Left renal pelvis (tissue), 4 donors: ENCODE measurements around the gene CSPG5. TPM values are rescaled to one million over a fixed set of nuclear protein-coding genes. Genes with fewer than 3 reads are reported as not detected.

Source experiments
- DNase-seq, 4 donors: peaks; one replicate each; pipeline ENCODE4 v3.0.0-alpha.2; 2013; ENCODE audit warnings: low read depth in 4 of 4, low spot score in 3 of 4
- polyA plus RNA-seq, 4 donors: library from polyadenylated mRNA; unstranded; fragments of 120-200 nt; gene quantifications; one replicate each; pipeline ENCODE4 v1.2.1, GENCODE V29; 2013; ENCODE audit not compliant: insufficient read length in 4 of 4

The CSPG5 gene
- polyA plus RNA-seq, 4 donors, result 0.93 to 3.1 (median 1.2) TPM

- no peak for DNase-seq
Measured at GRCh38 chr3:47588053-47588452, 9.4 kb upstream of the CSPG5 start.

GRCh38 chr3:47586746-47587145 is 8.1 kb upstream of the CSPG5 start:
- no peak for DNase-seq

DNA sequence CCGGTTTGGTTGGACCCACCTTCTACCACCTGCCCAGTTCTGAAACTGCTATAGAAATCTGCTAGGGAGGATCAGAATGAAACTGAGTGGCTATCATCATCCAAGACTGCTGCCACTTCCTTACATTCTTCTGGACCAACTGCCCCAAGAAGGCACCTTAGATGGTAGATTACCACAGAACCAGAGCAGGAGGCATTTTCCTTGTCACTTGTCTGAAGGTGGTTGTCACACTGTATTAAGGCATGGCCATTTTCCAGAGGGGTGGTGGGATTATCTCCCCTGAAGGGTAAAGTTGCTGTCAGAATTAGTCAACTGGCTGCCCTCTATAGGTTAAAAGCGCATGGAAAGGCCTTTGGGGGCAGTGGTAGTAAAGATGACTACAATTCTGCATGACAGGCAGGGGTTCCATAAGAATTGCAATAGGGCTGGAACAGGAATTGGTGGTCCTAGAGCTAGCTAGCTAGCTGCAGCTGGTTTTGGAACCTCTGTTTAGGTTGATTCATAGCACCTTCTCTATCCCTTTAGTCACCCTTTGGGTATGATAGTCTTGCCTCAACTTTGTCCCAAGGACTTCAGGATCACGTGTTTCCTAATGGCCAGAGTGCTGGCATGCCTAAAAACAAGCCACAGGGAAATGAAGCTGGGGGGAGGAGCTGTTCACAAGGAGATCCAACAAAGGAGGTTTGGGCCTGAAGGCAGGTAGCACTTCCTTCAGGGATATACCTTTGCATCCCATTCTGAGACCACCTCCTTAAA is 4.8 kb upstream of the CSPG5 start:
- DNase-seq, result no peak

GRCh38 chr3:47581835-47582234 is 3.2 kb upstream of the CSPG5 start:
- DNase-seq, result no peak

GRCh38 chr3:47581422-47581821 is 2.8 kb upstream of the CSPG5 start:
- no peak for DNase-seq

DNA sequence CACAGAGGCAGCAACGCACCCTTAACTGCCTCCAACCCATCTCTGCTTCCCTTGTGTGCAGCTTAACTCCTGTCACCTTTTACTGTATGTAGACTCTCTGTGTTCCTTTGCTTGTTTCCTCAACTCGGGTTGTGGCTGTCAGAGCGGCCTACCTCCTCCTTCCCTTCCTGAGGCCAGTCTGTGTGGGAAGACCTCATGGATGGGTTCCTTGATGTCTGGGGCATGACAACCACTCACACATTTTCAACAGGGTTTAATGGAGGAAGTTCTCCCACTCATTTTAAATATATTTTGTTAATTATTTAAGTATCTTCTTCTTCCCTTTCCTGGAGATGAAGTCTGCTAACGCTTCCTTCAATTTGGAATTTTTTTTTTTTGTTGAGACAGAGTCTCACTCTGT is 1.8 kb upstream of the CSPG5 start:
- DNase-seq, result no peak

GRCh38 chr3:47579875-47580274 is 1.2 kb upstream of the CSPG5 start:
- no peak for DNase-seq

DNA sequence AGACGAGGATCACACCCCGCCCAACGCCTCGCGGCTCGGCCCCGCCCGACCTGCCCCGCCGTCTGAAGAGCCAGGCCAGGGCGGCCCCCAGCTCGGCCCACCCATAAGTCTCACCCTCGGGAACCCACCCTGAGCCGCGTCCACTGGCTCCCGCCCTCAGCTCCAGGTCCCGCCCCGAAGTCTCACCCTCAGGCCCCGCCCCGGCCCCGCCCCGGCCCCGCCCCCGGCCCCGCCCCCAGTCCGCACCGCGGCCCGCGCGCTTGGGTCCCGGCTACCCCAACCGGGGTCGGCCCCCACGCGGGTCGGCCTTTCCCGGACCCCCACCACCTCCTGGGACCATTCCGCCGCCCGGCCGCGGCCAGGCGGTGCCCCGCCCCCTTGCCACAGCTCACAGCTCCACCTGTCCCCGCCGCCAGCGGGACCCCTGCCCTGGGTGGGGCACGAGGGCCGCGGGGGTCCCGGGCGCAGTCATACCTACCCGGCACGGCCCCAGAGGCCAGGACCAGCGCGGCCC is 489 bp downstream of the CSPG5 start:
- DNase-seq, result no peak

- no peak for DNase-seq
Measured at GRCh38 chr3:47577583-47578118, 1.0 kb downstream of the CSPG5 start.

DNA sequence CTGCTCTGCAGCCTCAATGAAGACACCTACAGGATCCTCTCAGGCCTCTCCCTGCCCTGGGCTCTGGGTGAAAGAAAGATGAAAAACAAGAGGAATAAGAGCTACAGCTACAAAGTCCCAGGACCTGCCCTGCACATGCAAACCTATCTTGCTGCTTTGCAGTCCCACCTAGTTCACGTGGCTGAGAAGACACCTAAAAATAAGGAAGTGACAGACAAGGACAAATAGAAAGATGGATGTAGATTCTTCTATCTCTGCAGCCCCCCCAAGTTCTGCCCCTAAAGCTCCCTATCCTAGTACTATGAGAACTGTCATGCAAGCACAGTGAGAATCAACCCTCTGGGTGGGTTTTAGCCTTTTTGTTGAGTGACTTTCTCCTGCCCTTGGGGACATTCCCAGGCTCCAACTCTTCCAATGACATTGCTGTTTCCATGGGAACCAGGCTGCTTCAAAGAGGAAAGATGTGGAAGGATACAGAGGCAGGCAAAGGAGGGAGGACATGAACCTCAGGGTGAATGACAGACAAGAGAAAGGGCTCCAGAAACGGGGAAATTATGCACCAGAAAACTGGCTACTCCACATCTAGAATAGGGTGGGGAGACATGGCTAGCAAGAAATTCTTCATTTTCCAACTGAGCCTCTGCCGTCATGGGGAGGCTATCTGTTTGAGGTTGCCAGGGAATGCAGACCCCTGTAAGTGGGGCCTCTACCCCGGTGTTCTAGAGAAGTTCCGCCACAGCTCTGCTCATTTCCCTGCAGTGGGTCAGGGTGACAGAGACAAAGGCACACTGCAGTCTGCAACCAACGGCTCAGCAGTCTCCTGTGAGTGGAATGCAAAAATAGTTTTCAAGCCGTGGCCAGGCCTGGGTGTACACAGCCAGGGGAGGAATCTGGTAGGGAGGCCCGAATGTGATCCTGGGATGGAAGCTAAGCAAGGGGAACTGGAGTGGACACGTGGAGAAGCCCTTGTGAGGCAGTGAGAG is 5.2 kb downstream of the CSPG5 start:
- DNase-seq, result no peak

- DNase-seq, result no peak
Measured at GRCh38 chr3:47571391-47572175, 7.1 kb downstream of the CSPG5 start.

- DNase-seq, result no peak
Measured at GRCh38 chr3:47568901-47569300, 9.8 kb downstream of the CSPG5 start.

DNA sequence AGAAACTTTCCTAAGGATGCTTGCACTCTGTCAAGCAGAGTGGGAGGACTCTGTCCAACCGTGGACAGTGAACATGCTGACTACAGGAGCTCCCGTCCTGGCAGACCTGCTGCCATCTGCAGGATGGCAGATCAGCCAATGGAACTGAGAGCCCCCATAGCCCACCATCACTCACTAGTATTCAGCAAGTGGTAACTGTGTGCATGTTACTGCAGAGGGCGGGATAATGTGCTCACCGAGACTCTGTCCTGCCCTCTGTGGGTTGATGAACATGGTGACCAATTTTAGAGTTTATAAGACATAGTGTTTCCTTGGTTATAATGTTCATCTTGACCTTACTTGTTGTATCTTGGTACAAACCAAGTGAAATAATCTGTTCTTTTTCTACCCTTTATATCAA is 11.5 kb downstream of the CSPG5 start:
- no peak for DNase-seq

GRCh38 chr3:47566667-47567066 is 12.0 kb downstream of the CSPG5 start:
- no peak for DNase-seq

DNA sequence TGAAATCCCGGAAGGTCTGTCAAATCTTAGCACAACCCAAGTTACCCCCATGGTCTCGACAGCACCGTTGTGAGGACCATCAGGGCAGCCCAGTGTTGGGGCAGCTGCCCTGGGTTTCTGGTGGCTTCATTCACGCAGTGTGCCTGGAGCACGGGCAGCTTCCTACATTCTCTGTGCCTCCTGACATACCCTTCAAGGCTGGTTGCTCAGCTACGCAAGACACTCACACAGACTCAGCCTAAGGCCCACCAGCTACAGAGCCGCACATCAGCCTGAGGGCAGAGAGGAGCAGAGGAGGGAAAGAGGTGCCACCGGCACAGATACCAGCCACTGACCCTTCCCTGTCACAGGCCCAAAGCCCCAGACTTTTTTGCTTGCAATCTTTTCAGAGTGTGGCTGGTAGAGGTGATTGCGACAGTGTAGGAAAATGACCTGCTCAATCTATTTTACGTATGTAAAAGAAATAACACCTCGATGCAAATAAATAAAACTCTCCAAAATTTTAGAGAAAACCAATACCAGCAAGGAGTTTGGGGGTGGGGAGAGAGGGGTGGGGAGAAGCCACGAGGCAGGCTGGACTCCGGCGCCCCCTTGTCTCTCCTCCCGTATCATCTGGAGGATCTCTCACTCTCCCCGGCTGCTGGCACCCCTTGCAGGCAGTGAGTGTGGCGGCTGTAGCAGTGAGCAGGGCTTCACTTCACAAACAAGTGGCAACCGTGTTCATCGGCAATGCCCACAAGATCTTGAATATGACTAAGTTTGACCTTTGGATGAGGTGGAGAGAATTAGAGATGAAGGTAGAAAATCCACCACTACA is 12.7 kb downstream of the CSPG5 start:
- DNase-seq, result no peak

GRCh38 chr3:47556351-47556750 is 22.3 kb downstream of the CSPG5 start:
- DNase-seq, result no peak

GRCh38 chr3:47554335-47554734 is 24.3 kb downstream of the CSPG5 start:
- DNase-seq, result no peak

GRCh38 chr3:47553407-47553806 is 25.3 kb downstream of the CSPG5 start:
- no peak for DNase-seq

DNA sequence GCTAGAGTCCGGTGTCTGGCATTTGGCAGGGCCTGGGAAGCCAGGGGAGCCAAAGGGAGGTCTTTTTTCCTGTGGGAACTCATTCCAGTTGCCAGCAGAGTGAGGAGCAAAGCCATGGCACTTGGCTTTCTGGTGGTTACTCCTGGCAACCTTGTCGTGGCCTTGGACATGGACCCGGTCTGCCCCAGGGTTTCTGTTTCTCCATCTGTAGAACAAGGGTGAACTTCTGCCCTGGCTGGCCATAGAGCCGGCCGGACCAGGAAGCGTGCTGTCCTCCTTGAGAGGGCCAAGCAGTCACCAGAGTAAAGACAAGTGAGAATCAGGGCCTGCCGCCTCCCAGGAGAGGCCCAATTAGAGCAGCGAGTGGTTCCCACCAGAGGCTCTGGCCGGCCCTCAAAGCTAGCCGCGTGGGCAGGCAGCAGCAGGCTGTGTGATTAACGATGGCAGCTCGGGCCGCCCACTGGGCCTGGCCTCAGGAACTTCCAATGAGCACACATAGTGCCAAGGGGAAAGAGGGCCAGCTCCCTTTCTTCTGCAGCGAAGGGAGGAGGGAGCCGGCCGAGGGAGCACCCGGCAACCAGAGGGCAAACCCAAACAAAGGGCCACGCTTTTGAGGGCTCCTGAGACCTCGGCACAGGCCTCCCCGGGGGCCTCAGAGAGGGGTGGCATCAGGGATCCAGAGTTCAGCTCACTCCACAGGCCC is 36.0 kb downstream of the CSPG5 start:
- DNase-seq, result peak in 2 of 4 donors; percentile 16 to 42
